NCI-H2196 (cell line): Measurements from ENCODE around the gene DAZL.
"Not testable (repeated sequence)": the region's sequence is repeated elsewhere in the genome, so short reads cannot be mapped to it uniquely, and the experiment has no call there.

Source experiments
- DNase-seq: peaks from one replicate; lab custom pipeline; 2025; ENCODE audit not compliant: unreplicated experiment; lab: John Stamatoyannopoulos, UW

The DAZL gene, protein sequence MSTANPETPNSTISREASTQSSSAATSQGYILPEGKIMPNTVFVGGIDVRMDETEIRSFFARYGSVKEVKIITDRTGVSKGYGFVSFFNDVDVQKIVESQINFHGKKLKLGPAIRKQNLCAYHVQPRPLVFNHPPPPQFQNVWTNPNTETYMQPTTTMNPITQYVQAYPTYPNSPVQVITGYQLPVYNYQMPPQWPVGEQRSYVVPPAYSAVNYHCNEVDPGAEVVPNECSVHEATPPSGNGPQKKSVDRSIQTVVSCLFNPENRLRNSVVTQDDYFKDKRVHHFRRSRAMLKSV

DNA sequence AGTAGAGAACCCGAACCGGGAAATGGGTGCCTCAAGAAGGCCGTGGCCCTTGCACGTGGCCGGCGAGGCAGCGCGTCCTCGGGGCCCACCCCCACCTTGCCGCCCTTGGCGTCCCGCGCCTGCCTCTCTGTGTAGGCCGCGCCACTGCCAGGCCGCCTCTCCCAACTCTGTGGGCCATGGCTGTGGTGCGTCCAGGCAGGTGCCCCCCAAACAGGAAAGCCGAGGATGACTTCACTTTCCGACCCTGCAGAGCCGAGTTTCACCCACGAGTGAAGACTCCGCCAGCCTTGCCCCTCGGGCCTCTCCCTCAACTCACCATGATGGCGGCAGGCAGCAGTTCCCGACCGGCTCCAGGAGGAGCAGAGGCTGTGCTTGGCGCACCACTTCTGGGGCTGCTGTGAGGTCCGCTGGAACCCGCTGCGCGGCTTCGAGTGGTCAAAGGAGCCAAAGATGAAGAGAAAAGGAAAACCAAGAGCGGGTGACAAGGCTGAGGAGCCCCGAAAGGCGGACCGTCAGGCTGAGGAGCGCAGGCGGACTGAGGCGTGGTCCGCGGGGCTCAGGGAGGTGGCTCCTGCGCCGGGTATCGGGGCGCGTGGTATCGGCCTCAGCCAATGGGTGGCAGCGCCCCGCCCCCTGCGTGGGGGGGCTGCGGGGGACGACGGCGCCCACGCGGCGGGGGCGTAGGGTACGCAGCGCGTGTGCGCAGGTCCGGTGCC lies at the start of gene DAZL:
Gene DAZL, minus strand, starts transcription at position 537 of the 716 bp plus-strand sequence. Its CDS starts 218 bp downstream, at position 319.
- DNase-seq: no peak

DNA sequence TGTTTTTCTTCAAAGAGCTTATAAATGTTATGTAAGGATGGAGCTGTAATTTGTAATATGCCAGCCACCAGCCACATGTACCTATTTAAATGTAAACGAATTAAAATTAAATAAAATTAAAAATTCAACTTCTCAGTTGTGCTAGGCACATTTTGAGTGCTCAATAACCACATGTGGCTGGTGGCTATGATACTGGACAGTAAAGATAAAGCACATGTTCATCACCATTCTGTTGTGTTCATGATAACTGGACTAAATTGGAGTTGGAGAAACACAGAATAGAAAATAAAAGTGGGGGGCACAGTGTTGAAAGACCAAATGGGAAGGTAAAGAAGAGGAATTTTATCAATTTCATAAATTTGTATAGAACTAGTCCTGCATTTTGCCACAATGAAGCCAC lies 49.8 kb upstream of the DAZL start:
- DNase-seq: no peak

DNA sequence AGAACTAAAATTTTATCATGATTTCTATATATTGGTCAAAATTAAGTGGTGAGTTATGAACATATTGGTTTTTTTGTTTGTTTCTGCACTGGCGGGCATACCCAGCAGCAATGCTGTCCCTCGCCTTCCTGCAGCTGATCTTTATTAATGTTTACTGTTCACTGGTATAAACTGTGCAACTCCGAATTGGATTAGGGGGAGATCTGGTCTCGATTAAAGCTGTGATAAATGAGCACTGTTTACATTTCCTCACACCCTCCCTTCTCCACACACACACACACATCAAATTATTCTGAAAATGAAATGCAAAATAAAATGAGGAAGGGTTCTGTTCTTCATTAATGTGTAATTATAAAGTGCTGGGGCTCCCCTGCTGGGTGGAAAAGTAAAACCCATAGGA lies 48.5 kb upstream of the DAZL start:
- DNase-seq: no peak

DNA sequence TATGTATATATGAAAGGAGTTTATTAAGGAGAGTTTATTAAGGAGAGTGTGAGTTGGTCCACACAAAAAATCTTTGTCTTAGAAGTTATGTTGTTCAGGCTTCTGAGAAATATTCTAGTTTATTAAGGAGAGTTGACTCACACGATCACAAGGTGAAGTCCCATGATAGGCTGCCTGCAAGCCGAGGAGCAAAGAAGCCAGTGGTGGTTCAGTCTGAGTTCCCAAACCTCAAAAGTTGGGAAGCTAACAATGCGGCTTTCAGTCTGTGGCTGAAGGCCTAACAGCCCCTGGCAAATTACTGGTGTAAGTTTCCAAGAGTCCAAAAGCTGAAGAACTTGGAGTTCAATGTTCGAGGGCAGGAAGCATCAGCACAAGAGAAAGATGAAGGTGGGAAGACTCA lies 42.4 kb upstream of the DAZL start:
- DNase-seq: no peak

DNA sequence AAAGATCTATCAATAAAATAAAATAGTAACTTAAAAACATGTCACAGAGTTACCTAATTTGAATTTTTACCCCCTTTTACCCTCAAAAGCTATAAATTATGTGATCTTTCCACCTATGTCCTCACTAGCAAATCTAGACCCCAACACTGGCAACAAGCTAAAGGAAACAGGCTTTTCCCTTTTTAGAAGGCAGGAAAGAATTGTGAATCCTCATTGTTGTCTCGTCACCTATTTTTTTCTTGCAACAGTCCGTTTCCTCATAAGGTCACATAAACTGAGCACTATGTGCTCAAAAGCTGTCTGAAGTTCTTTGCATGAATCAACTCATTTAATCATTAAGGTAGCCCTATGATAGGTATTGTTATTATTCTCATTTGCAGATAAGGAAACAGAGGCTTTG lies 34.6 kb upstream of the DAZL start:
- no peak for DNase-seq

DNA sequence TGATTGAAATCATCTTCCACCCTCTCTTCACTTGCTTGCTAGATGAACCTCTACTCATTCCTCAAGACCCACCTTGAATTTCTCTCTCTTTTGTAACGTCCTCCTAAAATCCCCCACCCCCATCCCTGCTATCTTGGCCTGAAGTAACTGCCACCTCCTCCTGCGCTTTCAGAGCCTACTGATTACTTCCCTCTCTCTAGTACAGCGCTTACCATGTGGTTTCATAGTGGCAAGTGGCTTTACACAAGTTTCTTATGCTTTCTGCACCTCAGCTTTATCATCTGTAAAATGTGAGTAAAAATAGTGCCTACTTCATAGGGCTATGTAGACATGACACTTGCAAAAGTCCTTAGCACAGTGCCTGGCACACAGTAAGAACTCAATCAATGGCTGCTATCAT lies 28.7 kb upstream of the DAZL start:
- DNase-seq: no peak

DNA sequence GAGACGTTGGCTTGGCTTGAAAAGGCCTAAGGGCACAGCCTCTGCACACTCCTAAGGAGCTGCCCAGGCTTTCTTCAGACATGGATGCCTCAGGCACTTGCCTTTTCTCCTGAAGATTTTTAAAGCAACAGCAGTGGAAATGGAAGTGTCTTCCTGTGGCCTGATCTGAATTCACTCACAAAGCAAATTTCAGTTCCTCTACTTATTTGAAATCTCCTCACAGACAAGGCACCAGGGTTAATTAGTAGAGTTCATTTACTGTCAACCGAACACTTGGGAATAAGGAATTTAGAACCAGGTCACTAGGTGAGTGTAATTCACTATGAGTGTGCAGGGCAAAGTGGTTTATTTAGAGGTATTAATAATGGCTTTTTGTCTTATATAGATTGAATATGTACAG lies 27.2 kb upstream of the DAZL start:
- DNase-seq: no peak

DNA sequence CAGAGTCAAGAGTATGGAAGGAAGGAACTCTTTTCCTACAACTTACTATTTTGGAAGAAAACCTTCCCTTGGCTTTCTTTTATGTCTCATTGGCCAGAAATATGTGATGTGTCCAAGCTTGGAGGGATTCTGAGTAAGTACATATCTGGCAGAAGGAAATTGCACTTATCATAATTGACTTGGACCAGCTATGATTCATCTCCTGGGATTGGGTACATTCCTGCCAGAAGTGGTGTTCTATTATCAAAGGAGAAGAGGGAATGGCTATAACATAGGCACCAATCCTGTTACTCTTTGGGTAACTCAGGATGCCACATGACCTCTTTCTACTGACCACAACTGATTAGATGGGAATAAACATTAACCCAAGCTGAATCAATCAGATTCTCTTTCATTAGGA lies 13.5 kb upstream of the DAZL start:
- DNase-seq: no peak

DNA sequence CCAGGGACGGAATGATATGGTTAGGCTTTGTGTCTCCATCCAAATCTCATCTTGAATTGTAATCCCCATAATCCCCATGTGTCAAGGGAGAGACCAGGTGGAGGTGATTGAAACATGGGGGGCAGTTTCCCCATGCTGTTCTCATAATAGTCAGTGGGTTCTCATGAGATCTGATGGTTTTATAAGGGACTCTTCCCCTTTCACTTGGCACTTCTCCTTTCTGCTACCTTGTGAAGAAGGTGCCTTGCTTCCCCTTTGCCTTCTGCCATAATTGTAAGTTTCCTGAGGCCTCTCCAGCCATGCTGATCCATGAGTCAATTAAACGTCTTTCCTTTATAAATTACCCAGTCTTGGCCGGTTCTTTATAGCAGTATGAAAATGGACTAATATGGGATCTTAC lies 11.9 kb upstream of the DAZL start:
- DNase-seq: not testable (repeated sequence)

DNA sequence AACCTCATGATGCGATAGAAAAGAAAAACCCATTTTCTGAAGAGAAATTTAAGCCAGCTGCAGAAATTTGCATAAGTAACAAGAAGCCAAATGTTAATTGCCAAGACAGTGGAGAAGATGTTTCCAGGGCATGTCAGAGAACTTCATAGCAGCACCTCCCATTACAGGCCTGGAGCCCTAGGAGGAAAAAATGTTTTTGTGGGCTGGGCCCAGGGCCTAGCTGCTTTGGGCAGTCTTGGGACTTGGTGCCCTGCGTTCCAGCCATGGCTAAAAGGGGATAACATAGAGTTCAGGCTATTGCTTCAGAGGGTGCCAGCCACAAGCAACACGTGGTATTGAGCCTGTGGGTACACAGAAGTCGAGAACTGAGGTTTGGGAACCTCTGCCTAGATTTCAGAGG lies 10.9 kb upstream of the DAZL start:
- DNase-seq: no peak

DNA sequence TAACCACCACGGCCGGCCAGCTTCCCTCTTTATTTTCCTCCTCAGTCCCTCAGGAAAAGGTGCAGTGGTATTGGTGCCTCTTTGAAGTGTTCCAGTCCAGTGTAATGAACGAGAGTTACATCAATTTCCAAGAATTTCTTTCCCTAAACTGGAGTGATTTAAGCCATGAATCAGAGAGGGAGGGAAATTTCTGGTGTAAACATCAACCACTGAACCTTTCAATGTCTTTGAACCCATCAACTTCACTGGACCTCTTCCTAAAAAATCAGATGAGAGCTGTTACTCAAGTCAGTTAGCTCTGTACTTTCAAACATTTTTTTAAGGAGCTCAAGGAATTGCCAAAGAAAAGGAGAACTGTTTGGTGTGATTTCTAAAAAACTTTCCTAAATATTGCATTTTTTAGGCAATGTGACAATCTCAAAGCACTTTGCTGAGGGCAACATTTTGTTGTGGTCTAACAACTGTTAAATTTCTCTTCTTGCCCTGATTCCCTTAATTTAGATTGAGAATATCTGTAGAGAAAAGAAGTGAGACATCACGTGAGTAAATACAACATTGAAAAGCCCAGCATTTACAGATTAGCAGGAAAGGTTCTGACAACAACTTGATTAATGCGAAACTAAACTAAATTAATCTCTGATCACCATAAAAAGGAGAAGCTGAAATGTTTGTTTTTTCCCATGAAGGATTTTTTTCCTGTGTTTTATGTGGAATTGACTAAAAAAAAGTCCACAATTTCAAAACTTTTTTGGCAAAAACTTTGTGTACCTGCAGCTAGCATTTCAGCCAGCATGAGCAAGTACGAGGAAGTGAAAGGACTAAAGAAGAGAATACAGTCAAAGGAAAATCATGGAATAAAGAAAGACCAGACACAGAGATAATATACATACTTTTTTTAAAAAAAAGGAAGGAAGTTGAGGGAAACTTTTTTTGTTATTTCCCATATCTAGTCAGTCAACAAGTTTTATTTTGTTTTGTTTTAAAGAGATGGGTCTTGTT lies 9.1 kb upstream of the DAZL start:
- DNase-seq: no peak

DNA sequence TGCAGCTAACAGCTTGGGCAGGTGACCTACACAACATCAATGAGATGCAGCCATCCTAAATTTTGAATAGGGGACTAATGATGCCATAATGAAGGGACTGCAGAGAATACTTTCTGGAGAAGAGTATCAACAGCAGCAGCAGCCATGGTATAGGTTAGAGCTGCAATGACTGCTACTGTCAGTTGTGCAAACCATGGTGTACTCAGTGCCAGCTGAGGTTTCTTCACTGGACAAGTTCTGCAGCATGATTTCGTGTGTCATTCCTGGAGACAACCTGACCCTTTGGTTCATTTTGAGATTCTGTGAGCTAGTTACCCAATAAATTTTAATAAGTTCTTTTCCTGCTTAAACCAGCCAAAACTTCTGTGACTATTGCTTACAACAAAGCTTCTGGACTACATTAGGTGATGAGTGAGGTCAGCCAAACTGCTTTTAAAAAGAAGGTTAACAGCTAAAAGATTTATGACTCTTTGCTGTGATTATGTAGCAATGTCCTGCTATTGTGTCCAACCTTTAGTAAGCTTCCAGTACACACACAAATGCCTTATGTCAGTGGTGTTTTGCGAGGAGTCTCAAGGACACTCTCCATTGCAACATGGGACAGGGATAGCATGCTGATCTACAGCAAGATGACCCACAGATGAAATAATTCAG lies 4.8 kb upstream of the DAZL start:
- DNase-seq: no peak

DNA sequence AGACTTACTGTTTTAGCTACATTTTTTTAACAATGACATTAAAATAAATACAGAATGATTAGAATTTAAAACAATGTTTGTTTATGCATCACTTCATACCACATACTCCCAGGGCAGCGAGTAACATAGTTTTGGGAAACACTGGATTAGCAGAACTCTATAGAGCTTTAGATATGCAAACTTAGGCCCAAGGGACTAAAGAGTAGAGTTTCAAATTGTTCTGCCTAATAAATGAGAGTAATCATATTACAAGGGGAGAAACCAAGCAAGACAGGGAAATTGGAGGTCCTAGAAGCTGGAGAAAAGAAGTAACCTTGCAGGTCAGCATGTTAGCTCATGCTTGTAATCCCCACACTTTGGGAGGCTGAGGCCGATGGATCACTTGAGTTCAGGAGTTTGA lies 3.6 kb upstream of the DAZL start:
- DNase-seq: no peak

DNA sequence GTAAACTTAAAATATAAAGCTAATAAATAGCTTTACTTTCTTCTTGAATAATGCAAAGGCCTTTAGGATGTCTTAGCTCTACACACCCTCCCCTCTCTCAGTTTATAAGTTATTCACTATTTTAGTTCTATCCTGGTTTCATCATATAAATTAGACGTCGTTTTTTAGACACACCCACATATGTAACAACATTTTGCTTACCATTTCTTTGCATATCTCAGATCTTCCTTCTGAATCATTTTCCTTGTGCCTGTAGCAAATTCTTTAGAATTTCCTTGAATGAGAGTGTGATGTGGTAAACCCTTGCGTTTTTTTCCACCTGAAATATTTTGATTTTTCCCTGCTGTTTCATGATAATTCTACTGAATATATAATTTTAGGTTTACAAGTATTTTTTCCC lies 2.5 kb upstream of the DAZL start:
- no peak for DNase-seq

DNA sequence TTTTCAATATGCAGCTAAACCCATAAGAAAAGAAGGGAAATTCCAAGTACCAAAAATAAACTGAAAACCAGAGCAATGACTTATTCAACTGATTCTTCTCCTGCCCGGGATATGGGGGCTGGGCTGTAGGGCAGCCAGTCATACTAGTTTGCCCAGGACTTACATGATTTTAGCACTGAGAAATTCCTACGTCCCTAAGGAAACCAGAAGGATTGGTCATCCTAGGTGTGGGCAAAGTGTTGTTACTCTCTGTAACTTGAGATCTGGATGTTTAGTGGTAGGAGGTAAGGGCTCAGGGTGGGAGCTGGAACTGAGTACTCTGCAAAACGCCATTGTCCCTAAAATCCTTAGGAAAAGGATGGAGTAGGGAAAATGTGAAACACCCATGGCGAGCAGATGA lies 1.2 kb upstream of the DAZL start:
- no peak for DNase-seq

DNA sequence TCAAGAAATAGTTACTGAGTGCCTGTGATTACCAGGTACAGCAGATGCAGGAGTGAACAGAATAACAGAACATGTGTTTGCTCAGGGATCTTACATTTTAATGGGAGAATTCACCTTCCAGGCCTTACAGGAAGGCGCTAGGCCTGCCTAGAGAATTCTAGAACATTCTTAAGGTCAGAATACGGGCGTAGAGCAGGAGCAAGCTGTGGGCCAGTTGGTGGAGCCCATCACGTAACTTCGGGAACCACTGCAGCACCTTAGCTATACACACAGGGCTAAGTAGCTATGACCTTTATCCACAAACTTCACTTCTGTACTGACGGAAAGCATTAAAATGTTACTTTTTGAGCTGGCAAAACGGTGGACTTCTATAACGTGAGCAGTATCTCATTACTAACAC lies 743 bp upstream of the DAZL start:
- no peak for DNase-seq

DNA sequence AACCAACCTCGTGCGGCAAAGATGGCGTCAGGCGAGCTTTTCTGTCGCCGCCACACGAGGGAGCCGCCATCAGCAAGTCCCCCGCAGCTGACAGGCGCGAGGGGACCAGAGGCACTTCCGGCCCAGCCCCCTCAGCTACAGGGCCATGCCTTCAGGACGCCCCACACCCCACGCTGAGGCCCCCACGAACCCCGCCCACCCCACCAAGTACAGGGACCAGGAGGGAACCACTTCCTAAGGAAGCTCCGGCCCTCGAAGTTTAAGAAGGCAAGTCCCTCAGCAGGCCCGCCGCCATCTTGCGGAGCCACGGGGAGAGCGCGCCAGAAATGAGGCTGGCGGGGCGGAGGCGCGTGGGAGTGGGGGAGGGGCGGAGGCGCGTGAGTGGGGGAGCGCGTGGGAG lies 790 bp downstream of the DAZL start:
- DNase-seq: no peak

DNA sequence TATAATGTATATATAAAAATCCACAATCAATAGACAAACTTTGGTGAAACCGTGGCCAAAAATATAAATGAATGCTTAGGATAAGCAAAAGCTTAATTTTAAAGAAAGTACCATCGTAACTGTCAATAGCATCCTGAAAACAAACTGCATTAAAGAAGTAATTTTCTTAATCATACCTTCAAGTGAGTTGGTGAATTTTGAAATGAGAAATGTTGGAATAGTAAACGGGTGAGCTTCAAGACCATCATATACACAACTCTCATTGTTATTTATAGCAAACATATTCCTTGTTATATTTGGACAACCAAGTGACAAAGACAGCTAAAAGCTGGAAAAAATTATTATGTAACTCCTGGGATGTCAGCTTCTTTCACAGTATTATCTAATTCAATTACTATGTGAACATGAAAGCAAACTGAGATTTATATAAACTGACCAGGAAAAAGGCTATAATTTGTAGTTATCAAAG lies 3.7 kb downstream of the DAZL start:
- no peak for DNase-seq

DNA sequence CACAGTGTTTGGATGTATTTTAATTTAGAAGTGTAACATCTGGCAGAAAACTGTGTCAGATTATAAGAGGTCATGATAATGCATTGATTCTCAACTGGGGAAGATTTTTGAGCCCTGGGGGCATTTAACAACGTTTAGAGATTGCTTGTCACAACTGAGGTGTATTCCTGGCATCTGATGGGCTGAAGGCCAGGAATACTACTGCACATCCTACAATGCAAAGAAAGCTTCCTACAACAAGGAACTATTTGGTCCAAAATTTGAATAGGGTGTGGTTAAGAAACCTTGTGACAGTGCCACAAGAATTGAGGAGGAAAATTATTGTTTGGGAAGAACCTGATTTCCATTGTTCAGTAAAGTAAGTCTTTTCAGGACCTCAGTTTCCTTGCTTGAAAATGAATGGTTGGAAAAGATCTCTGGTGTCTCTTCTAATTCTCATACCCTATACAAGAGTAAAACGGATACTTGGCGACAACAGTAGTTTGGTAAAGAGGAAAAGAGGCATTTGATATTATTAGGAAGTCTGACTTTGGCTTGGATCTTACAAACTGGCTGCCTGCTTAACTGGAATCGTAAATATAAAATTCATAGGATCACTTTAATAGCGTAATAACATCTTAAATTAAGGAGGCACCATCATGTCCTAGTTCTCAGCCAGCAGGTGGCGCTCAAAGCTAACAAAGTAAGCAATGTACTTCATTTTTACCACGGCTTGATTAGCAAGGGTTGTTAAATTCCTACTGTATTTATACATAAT lies 4.3 kb downstream of the DAZL start:
- DNase-seq: peak; percentile 49

DNA sequence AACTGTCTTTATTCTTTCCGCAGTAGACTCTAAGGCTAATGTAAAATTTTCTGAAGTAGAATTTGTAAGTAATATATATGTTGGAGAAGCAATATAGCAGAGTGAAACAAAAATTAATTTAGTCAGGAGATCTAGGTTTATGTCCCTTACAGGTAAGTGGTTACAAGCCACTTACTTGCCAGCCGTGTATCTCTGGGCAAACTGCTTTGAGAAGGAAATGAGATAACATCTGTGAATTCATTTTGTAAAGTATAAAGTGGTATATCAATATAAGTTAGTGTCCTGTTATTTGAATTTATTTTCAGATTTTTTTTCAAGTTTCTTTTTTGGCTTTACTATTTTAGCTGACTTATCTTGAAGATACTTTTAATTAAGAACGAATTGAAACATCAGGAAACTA lies 5.5 kb downstream of the DAZL start:
- DNase-seq: no peak
